GM13976 (cell line): ENCODE data around the gene SLC43A1.

Source experiments
- DNase-seq: peaks from one replicate; pipeline ENCODE4 v3.0.0; 2012; ENCODE audit warnings: low spot score
- in situ Hi-C: fragments of 300-500 bp; cut with MboI; formaldehyde crosslinking; loops from one replicate; pipeline ENCODE4 v1.12.0; 2022; ENCODE audit warnings: low sequenced_read_pairs, mixed read lengths, inconsistent platforms; ENCODE audit not compliant: unreplicated experiment
- TF ChIP-seq, protein P1 (sequence below): IDR thresholded peaks from 2 replicates; pipeline ENCODE4 v1.5.1; 2012; ENCODE audit warnings: borderline replicate concordance, mild to moderate bottlenecking; ENCODE audit not compliant: insufficient read depth; ENCODE audit errors: extremely low read depth, missing control alignments, control extremely low read depth

The SLC43A1 gene

GRCh38 chr11:57473285-57473841 is 42.1 kb downstream of the SLC43A1 start:
- in situ Hi-C loops: no loop called here
- DNase-seq: no peak

GRCh38 chr11:57471496-57471895 is 44.0 kb downstream of the SLC43A1 start:
- TF ChIP-seq, protein P1, sequence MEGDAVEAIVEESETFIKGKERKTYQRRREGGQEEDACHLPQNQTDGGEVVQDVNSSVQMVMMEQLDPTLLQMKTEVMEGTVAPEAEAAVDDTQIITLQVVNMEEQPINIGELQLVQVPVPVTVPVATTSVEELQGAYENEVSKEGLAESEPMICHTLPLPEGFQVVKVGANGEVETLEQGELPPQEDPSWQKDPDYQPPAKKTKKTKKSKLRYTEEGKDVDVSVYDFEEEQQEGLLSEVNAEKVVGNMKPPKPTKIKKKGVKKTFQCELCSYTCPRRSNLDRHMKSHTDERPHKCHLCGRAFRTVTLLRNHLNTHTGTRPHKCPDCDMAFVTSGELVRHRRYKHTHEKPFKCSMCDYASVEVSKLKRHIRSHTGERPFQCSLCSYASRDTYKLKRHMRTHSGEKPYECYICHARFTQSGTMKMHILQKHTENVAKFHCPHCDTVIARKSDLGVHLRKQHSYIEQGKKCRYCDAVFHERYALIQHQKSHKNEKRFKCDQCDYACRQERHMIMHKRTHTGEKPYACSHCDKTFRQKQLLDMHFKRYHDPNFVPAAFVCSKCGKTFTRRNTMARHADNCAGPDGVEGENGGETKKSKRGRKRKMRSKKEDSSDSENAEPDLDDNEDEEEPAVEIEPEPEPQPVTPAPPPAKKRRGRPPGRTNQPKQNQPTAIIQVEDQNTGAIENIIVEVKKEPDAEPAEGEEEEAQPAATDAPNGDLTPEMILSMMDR: no peak
- no peak for DNase-seq
- in situ Hi-C loops: no loop called here

More at GRCh38 chr11:57473285-57473841, 42.1 kb downstream of the SLC43A1 start:
- TF ChIP-seq, protein P1: no peak

GRCh38 chr11:57469268-57469667 is 46.2 kb downstream of the SLC43A1 start:
- in situ Hi-C loops: no loop called here
- no peak for DNase-seq

DNA sequence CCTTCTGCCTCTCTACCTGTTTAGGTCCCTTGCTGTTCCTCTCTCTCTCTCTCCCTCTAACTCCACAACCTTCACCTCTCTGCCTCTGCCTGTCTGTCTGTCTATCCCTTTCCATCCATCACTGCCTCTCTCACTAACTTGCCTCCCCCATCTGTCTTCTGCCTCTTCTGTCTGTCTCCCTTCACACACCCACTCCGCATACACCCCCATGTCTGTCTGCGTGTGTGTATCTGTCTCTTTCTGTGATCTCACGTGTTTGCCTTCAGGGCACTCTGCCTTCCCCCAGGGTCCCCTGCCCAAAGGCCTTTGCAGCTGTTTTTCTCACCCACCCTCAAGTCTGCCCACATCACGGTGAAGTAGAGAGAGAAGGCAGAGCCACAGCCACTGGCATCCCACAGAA is 47.2 kb downstream of the SLC43A1 start:
- TF ChIP-seq, protein P1: no peak
- in situ Hi-C loops: no loop called here
- no peak for DNase-seq

More at GRCh38 chr11:57469268-57469667, 46.2 kb downstream of the SLC43A1 start:
- TF ChIP-seq, protein P1: no peak

GRCh38 chr11:57467508-57468157 is 47.9 kb downstream of the SLC43A1 start:
- DNase-seq: no peak
- in situ Hi-C loops: no loop called here
- TF ChIP-seq, protein P1: no peak

GRCh38 chr11:57466680-57467079 is 48.8 kb downstream of the SLC43A1 start:
- in situ Hi-C loops: no loop called here
- TF ChIP-seq, protein P1: no peak
- DNase-seq: no peak
